Heart right ventricle (tissue), 16 donors: ENCODE data around the gene IQSEC2. TPM values are rescaled to one million over a fixed set of nuclear protein-coding genes. Genes with fewer than 3 reads are reported as not detected.
A peak's percentile ranks its signal among the peaks of the same experiment; 100 is the strongest.

Experiments
- ATAC-seq, 8 donors: fragments of 200-7000 bp; cut with Tn5 transposase; one replicate each; pipeline ENCODE4 v1.9.1; 2020; ENCODE audit warnings: mild to moderate bottlenecking in 8 of 8, moderate library complexity in 8 of 8, moderate number of reproducible peaks in 1 of 8
- DNase-seq, 2 donors: peaks; one replicate each; pipeline ENCODE4 v3.0.0-alpha.2; 2020
- H3K27ac ChIP-seq, 10 donors: fragments of 200-600 bp; sonication (generic) in 2 of 10; one replicate each; pipeline versions ENCODE4 v1.5.0 to v1.8.0; 2020 to 2022; ENCODE audit warnings: mild to moderate bottlenecking in 3 of 10
- H3K27me3 ChIP-seq, 7 donors: fragments of 200-600 bp; one replicate each; pipeline ENCODE4 v1.8.0; 2021 to 2022; ENCODE audit warnings: mild to moderate bottlenecking in 2 of 7
- H3K36me3 ChIP-seq, 9 donors: fragments of 200-600 bp; sonication (generic) in 1 of 9; one replicate each; pipeline versions ENCODE4 v1.5.0 to v1.8.0; 2020 to 2022; ENCODE audit warnings: mild to moderate bottlenecking in 2 of 9
- H3K4me1 ChIP-seq, 9 donors: fragments of 200-600 bp; sonication (generic) in 1 of 9; one replicate each; pipeline versions ENCODE4 v1.5.0 to v1.8.0; 2020 to 2022; ENCODE audit warnings: mild to moderate bottlenecking in 4 of 9
- H3K4me3 ChIP-seq, 10 donors: fragments of 200-600 bp; sonication (generic) in 2 of 10; one replicate each; pipeline versions ENCODE4 v1.5.0 to v1.8.0; 2020 to 2022; ENCODE audit warnings: mild to moderate bottlenecking in 7 of 10, moderate library complexity in 2 of 10
- H3K9me3 ChIP-seq, 11 donors: fragments of 200-600 bp in 10 of 11; sonication (generic) in 2 of 11; one replicate each; pipeline versions ENCODE4 v1.5.0 to v1.8.0; 2013 to 2022; ENCODE audit warnings: mild to moderate bottlenecking in 2 of 11, control low read depth in 1 of 11, moderate library complexity in 1 of 11
- WGBS, 2 donors: extraction: QIAGEN DNeasy Blood & Tissue Kit; methylation state at CpG; one replicate each; pipeline ENCODE4 v1.1.7; 2013; ENCODE audit warnings: inconsistent platforms in 1 of 2; 5-methylcytosine and 5-hydroxymethylcytosine counted together
- intact Hi-C, 10 donors: fragments of 100-400 bp; cut with DNase I; formaldehyde crosslinking; loops; one replicate each; pipeline versions ENCODE4 v1.11.1 to v1.14.2; 2022
- polyA plus RNA-seq, 2 donors: library from polyadenylated mRNA; stranded (reverse); fragments of 200-250 nt; gene quantifications; one replicate each; pipeline ENCODE4 v1.2.3, GENCODE V29; 2013
- total RNA-seq, 10 donors: library from RNA; stranded (reverse); fragmentation: NEBNext Ultra II Directional in 3 of 10; extraction: Animal tissue kit (Norgen Biotek cat#: 25700) in 3 of 10; gene quantifications; one replicate each; pipeline versions ENCODE4 v1.2.1 to v1.2.4, GENCODE V29; 2021 to 2023
- TF ChIP-seq, protein P1 (sequence below), 9 donors: fragments of 200-600 bp; sonication (generic) in 2 of 9; IDR thresholded peaks; one replicate each; pipeline versions ENCODE4 v1.5.0 to v1.8.0; 2021 to 2022; ENCODE audit warnings: antibody characterized with exemption in 9 of 9, mild to moderate bottlenecking in 5 of 9, moderate library complexity in 1 of 9
- donor health status: Arrhythmogenic right ventricular cardiomyopathy.
- donor health status: ischemic (EF 13 %, LVEDD 7.1; RV severe dilation, severe dysfunction).
- donor health status: healthy with polysubstance abuse.
- donor health status: DM: no; HTN: yes; CAD: no.
- donor health status: DM: no; HTN: no; CAD: no.
- donor health status: ischemic (EF 25% LVEDD 6.9; RV normal size, moderate dysfunction).
- donor health status: ischemic (EF 25% LVEDD 5.7; RV mildly dilated, moderate dysfunction).
- donor health status: healthy.
- donor health status: DM: yes; HTN: yes; CAD: no.
- donor health status: Ischemic cardiomyopathy.
- donor health status: ischemic (EF 35%, LVEDD 5.7; RV mildly dilated, moderate dysfunction).
- donor health status: nonischemic (EF 11% LVEDD 7.7; RV severe dilation, severe dysfunction).
- donor health status: DM: yes; HTN: yes; CAD: no.
- donor health status: PGD.
- donor health status: ischemic (EF 29% LVEDD 5.4; RV normal size, mild dysfunction).
- donor health status: nonischemic (EF 23%, LVEDD 6.1; RV moderate dilation, normal function).

Gene IQSEC2
- total and polyA plus RNA-seq, 12 donors: 7.9 to 19.4 (median 10.7) TPM

DNA sequence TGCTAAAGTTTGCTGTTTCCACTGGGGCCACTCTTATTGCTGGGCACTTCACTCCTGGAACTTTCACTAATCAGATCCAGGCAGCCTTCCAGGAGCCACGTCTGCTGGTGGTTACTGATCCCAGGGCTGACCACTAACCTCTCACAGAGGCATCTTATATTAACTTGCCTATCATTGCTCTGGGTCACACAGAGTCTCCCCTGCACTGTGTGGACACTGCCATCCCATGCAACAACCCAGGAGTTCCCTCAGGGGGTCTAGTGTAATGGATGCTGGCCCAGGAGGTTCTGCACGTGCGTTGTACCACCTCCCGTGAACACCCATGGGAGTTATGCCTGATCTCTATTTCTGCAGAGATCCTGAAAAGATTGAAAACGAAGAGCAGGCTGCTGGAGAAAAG, 41.8 kb upstream of the IQSEC2 start:
- intact Hi-C loops: no loop called here
- H3K4me1 ChIP-seq: peaks cover 0 to 9% (median 5%) of the 10 kb centered on the region in 9 donors
- no peak overlapping the region for H3K4me3 ChIP-seq
- DNase-seq (no peak), ATAC-seq (no peak)
- WGBS, 2 donors: 46 to 48% methylated on average over 5 of the region's 5 CpGs
- H3K27ac ChIP-seq: no peak overlapping the region
- no peaks in the 10 kb centered on the region for H3K9me3 ChIP-seq
- no peaks in the 10 kb centered on the region for H3K36me3 ChIP-seq
- TF ChIP-seq, protein P1, sequence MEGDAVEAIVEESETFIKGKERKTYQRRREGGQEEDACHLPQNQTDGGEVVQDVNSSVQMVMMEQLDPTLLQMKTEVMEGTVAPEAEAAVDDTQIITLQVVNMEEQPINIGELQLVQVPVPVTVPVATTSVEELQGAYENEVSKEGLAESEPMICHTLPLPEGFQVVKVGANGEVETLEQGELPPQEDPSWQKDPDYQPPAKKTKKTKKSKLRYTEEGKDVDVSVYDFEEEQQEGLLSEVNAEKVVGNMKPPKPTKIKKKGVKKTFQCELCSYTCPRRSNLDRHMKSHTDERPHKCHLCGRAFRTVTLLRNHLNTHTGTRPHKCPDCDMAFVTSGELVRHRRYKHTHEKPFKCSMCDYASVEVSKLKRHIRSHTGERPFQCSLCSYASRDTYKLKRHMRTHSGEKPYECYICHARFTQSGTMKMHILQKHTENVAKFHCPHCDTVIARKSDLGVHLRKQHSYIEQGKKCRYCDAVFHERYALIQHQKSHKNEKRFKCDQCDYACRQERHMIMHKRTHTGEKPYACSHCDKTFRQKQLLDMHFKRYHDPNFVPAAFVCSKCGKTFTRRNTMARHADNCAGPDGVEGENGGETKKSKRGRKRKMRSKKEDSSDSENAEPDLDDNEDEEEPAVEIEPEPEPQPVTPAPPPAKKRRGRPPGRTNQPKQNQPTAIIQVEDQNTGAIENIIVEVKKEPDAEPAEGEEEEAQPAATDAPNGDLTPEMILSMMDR (IDR thresholded peaks at IDR 0.05): no peak
- peaks cover 0 to 97% (median 7%) of the 10 kb centered on the region in 7 donors for H3K27me3 ChIP-seq

DNA sequence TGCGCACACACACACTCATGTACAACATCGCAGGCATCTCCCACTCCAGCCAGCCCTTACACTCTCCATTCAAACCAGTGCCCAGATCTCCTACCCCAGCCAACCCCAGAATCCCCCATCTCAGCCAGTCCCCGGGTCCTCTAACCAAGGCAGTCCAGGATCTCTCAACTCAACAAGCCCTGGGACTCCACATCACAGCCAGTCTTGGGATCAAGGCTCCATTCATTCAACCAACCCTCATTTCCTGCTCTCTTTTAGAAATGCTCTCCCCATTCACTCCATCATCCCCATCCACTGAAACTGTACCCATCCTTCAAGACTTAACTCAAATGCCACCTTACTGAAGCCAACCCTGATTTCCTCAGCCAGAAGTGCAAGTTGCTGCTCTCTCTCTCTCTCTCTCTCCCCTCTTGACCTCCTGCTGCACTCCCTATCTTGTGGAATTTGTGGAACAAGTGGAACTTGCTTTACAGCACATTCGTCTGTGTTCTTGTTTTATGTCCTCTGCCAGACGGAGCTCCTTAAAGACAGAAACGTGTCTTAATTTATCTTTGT, 40.6 kb upstream of the IQSEC2 start:
- 20 to 26% methylated on average over 6 of the region's 6 CpGs for WGBS, 2 donors
- Histone ChIP-seq H3K27me3 (peaks cover 0 to 96% (median 8%) of the 10 kb centered on the region in 7 donors), H3K36me3 (no peaks in the 10 kb centered on the region), H3K9me3 (no peaks in the 10 kb centered on the region), H3K27ac (no peak overlapping the region), H3K4me3 (no peak overlapping the region), H3K4me1 (peaks cover 0 to 9% (median 5%) of the 10 kb centered on the region in 9 donors)
- intact Hi-C loops: no loop called here
- DNase-seq (no peak), ATAC-seq (no peak)
- TF ChIP-seq, protein P1 (IDR thresholded peaks at IDR 0.05): no peak

DNA sequence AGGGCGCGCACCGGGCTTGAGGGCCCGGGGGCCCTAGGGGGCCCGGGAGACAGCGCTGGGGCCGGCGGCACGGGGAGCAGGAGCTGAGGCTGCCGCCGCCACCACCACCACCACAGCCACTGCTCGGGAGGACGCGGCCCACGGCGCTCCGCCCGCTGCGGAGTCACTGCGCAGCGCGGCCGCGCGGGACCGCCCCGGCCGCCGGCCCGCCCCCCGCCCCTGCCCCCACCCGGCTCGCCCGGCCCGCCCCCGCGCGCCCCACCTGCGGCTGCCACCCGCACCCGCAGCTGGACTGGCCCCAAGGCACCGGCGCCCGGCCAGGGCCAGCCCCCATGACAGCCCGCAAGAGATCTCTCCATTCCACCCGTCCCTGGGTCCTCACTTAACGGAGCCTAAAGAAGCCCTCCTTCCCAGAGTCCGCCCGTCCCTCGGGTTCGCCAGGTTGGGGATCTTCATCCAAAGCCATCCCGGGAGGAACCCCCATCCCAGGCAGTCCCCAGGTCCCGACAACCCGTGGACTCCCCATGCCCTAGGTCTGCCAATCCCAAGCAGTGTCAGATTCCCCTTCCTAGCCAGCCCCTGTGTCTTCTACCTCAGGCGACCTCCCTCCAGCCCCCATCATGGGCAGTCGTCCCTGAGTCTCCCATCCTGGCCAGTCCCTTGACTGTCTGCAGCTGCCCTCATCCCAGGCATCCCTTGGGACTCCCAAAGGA, 40.0 kb upstream of the IQSEC2 start:
- 2 to 4% methylated on average over 7 to 22 of the region's 56 CpGs for WGBS, 2 donors
- peak in 7 of 8 donors; percentile 31 to 84 (median 52) for ATAC-seq
- peak in 1 of 2 donors; percentile 26 for DNase-seq
- peaks cover 0 to 9% (median 5%) of the 10 kb centered on the region in 9 donors for H3K4me1 ChIP-seq
- H3K27ac ChIP-seq: no peak overlapping the region
- intact Hi-C loops: no loop called here
- peak overlapping the region; percentile 44 to 65 (median 62) for H3K4me3 ChIP-seq
- TF ChIP-seq, protein P1 (IDR thresholded peaks at IDR 0.05): no peak
- no peaks in the 10 kb centered on the region for H3K36me3 ChIP-seq
- peaks cover 0 to 94% (median 8%) of the 10 kb centered on the region in 7 donors for H3K27me3 ChIP-seq
- H3K9me3 ChIP-seq: no peaks in the 10 kb centered on the region

DNA sequence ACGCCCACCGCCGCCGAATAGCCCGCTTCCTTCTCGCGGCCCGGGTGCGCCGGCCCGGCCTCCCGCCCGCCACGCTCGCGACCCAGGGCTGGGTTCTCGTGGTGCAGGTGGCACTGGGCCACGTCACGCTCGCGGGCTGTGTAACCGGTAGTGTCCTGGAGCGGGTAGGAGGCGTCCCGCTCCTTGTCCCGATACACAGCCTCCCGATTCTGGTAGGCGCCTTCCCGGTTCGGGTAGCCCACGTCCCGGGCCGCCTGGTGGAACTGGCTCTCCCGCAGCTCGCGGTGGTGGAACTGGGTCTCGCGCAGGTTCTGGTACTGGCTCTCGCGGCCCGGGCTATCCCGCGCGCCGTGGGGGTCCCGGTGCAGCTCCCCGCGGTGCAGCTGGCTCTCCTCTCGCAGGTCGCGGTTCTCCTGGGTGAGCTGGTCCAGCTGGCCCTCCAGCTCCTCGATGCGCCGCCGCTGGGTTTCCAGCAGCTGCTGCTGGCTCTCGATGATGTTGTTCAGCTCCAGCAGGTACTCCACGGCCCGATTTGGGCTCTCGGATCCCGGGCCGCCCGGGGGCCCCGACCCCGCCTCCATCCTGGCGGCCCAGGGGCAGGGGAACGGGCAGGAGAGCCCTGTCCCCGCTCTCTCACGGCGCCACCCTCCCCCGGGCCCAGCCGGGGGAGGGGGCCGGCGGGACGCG, 39.3 kb upstream of the IQSEC2 start:
- DNase-seq (peak in 1 of 2 donors; percentile 15), ATAC-seq (peak in 6 of 8 donors; percentile 20 to 34 (median 24))
- WGBS, 2 donors: 0 to 1% methylated on average over 32 to 75 of the region's 75 CpGs
- TF ChIP-seq, protein P1 (IDR thresholded peaks at IDR 0.05): no peak
- Histone ChIP-seq H3K4me1 (peaks cover 0 to 9% (median 5%) of the 10 kb centered on the region in 9 donors), H3K4me3 (peak overlapping the region; percentile 44 to 65 (median 62)), H3K9me3 (no peaks in the 10 kb centered on the region), H3K36me3 (no peaks in the 10 kb centered on the region), H3K27me3 (peaks cover 0 to 94% (median 8%) of the 10 kb centered on the region in 7 donors), H3K27ac (peak overlapping the region in 1 of 10 donors; percentile 2)
- intact Hi-C loops: no loop called here
